SK-N-SH (cell line): ENCODE results near the gene MRM3.

Experiments
- EZH2phosphoT487 ChIP-seq: fragments of 200-600 bp; sonication (generic); IDR thresholded peaks from 2 replicates; pipeline ENCODE4 v1.6.1; 2017; ENCODE audit warnings: low read depth, mixed run types, mild to moderate bottlenecking, antibody characterized with exemption, moderate library complexity, borderline replicate concordance
- JUND ChIP-seq: IDR thresholded peaks from 2 replicates; pipeline ENCODE4 v1.4.0; 2012
- NFIC ChIP-seq: IDR thresholded peaks from 2 replicates; pipeline ENCODE4 v1.4.0; 2012; ENCODE audit warnings: borderline replicate concordance
- YY1 ChIP-seq: IDR thresholded peaks from 2 replicates; pipeline ENCODE4 v1.4.0; 2012; ENCODE audit warnings: low read depth, mild to moderate bottlenecking
- TF ChIP-seq, protein P1 (sequence below): fragments of 200-600 bp; sonication (generic); IDR thresholded peaks from 2 replicates; pipeline ENCODE4 v1.6.1; 2017; ENCODE audit warnings: antibody characterized with exemption, mild to moderate bottlenecking, moderate library complexity

DNA sequence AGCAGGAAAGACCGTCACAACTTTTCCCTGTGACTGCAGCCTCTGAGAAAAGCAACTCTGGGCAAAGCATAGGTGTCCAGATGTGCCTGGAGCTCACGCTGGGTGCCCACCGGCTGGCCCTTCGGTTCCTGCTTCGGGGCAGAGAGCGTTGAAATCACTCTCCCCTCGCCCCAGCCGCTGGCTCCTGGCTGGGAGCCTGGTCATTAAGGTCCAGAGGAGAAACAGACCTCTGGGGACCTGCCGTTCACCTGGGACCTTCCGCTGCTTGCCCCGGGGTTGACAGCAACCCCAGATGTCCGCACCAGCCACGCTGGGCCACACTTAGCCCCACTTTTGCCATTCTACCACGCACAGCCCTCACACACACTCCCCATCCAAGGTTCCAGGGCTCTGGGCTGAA is 13.1 kb downstream of the MRM3 start:
- no peak for TF ChIP-seq NFIC
- TF ChIP-seq, protein P1, sequence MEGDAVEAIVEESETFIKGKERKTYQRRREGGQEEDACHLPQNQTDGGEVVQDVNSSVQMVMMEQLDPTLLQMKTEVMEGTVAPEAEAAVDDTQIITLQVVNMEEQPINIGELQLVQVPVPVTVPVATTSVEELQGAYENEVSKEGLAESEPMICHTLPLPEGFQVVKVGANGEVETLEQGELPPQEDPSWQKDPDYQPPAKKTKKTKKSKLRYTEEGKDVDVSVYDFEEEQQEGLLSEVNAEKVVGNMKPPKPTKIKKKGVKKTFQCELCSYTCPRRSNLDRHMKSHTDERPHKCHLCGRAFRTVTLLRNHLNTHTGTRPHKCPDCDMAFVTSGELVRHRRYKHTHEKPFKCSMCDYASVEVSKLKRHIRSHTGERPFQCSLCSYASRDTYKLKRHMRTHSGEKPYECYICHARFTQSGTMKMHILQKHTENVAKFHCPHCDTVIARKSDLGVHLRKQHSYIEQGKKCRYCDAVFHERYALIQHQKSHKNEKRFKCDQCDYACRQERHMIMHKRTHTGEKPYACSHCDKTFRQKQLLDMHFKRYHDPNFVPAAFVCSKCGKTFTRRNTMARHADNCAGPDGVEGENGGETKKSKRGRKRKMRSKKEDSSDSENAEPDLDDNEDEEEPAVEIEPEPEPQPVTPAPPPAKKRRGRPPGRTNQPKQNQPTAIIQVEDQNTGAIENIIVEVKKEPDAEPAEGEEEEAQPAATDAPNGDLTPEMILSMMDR = no peak
- no peak for TF ChIP-seq JUND
- TF ChIP-seq EZH2phosphoT487 = no peak
- no peak for TF ChIP-seq YY1
